Effector memory CD4-positive, alpha-beta T cell (primary cell): ENCODE data around the gene UBE2I.

Source experiments
- DNase-seq, 3 donors: peaks; one replicate each; pipeline ENCODE4 v3.0.0-alpha.2; 2020
- H3K27ac ChIP-seq: 2 replicates; pipeline ENCODE4 v1.7.0; 2013; ENCODE audit warnings: mild to moderate bottlenecking, low read length, moderate library complexity; ENCODE audit not compliant: insufficient read depth, poor library complexity, severe bottlenecking
- H3K27me3 ChIP-seq: replicated peaks from 2 replicates; pipeline ENCODE4 v1.7.0; 2013; ENCODE audit warnings: mild to moderate bottlenecking, low read length; ENCODE audit not compliant: insufficient read depth, control insufficient read depth, poor library complexity, severe bottlenecking
- H3K36me3 ChIP-seq: 2 replicates; pipeline ENCODE4 v1.7.0; 2013; ENCODE audit warnings: mild to moderate bottlenecking, low read length, moderate library complexity; ENCODE audit not compliant: control insufficient read depth, insufficient read depth
- H3K4me1 ChIP-seq: 2 replicates; pipeline ENCODE4 v1.7.0; 2013; ENCODE audit warnings: low read length, mild to moderate bottlenecking; ENCODE audit not compliant: control insufficient read depth, insufficient read depth, poor library complexity, severe bottlenecking
- H3K4me3 ChIP-seq: 2 replicates; pipeline ENCODE4 v1.7.0; 2013; ENCODE audit warnings: low read length, low read depth, mild to moderate bottlenecking; ENCODE audit not compliant: insufficient read depth, poor library complexity, severe bottlenecking
- H3K9me3 ChIP-seq: 2 replicates; pipeline ENCODE4 v1.7.0; 2013; ENCODE audit warnings: mild to moderate bottlenecking, low read length, moderate library complexity; ENCODE audit not compliant: control insufficient read depth

UBE2I gene

GRCh38 chr16:1334739-1335138 is 25.3 kb downstream of the UBE2I start:
- peaks cover 35% of the 10 kb centered on the region for H3K4me1 ChIP-seq
- no peaks in the 10 kb centered on the region for H3K9me3 ChIP-seq
- peak overlapping the region; percentile 45 for H3K4me3 ChIP-seq
- no peaks in the 10 kb centered on the region for H3K36me3 ChIP-seq
- H3K27me3 ChIP-seq = peaks cover 23% of the 10 kb centered on the region
- no peak overlapping the region for H3K27ac ChIP-seq
- DNase-seq = no peak

GRCh38 chr16:1335211-1335971 is 26.0 kb downstream of the UBE2I start:
- peaks cover 23% of the 10 kb centered on the region for H3K27me3 ChIP-seq
- no peak for DNase-seq

DNA sequence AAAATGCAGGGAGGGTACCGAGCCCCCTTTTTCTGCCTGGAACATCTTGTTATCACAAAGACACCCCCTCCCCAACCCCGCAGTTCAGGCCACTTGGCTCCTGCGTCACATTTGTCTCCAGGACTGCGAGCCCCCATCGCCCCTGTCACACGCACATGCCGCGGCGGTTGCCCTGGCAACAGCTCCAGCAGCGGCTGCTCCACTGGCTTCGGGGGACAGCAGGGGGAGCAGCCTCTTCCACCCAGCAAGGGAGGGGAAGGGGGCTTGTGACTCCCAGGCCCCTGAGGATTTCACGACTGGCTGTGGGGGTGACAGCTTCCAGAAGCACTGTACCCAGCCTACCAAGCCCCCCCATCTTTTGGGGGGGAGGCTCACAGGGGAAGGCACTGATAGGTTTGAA is 26.6 kb downstream of the UBE2I start:
- H3K4me1 ChIP-seq = peaks cover 35% of the 10 kb centered on the region
- peaks cover 23% of the 10 kb centered on the region for H3K27me3 ChIP-seq
- H3K27ac ChIP-seq = no peak overlapping the region
- no peak overlapping the region for H3K4me3 ChIP-seq
- no peaks in the 10 kb centered on the region for H3K9me3 ChIP-seq
- DNase-seq = no peak
- H3K36me3 ChIP-seq = no peaks in the 10 kb centered on the region

More at GRCh38 chr16:1335211-1335971, 26.0 kb downstream of the UBE2I start:
- H3K4me1 ChIP-seq = peaks cover 35% of the 10 kb centered on the region
- no peak overlapping the region for H3K27ac ChIP-seq
- H3K4me3 ChIP-seq = no peak overlapping the region
- H3K36me3 ChIP-seq = no peaks in the 10 kb centered on the region
- H3K9me3 ChIP-seq = no peaks in the 10 kb centered on the region

- H3K27me3 ChIP-seq = peaks cover 23% of the 10 kb centered on the region
- H3K36me3 ChIP-seq = no peaks in the 10 kb centered on the region
- no peak for DNase-seq
- H3K27ac ChIP-seq = no peak overlapping the region
- H3K9me3 ChIP-seq = no peaks in the 10 kb centered on the region
- H3K4me1 ChIP-seq = peaks cover 30% of the 10 kb centered on the region
- no peak overlapping the region for H3K4me3 ChIP-seq
Observed at GRCh38 chr16:1336619-1337018, 27.2 kb downstream of the UBE2I start.

GRCh38 chr16:1337486-1337885 is 28.1 kb downstream of the UBE2I start:
- DNase-seq = no peak
- no peak overlapping the region for H3K4me3 ChIP-seq
- H3K9me3 ChIP-seq = no peaks in the 10 kb centered on the region
- no peak overlapping the region for H3K27ac ChIP-seq
- peaks cover 21% of the 10 kb centered on the region for H3K27me3 ChIP-seq
- peaks cover 30% of the 10 kb centered on the region for H3K4me1 ChIP-seq
- H3K36me3 ChIP-seq = no peaks in the 10 kb centered on the region

DNA sequence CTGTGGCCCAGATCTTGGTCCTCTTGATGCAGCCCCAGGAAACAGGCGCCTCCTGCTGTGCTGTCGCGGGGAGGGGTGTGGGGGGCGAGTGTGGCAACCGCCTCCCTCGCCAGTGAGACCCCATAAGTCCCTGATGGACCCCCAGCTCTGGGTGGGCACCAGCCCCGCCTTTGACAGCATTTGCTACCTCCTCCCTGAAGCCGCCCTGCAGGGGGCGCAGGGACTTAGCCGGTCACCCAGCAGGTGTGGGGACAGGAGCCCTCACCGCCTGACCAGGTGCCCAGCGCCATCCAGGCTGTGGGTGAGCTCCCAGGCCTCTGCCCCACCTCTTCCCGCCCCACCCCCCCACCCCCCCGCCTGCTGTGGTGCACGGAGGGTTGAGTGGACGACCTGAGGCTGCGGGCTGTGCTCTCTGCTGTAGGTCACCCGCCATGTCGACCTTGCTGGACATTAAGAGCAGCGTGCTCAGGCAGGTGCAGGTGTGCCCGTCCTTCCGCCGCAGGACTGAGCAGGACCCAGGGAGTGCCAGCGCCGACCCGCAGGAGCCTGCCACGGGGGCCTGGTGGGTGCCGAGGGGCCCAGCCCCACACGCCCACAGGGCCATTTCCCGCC is 28.8 kb downstream of the UBE2I start:
- peaks cover 13% of the 10 kb centered on the region for H3K27me3 ChIP-seq
- no peaks in the 10 kb centered on the region for H3K36me3 ChIP-seq
- H3K9me3 ChIP-seq = no peaks in the 10 kb centered on the region
- H3K4me3 ChIP-seq = no peak overlapping the region
- peaks cover 25% of the 10 kb centered on the region for H3K4me1 ChIP-seq
- no peak overlapping the region for H3K27ac ChIP-seq
- no peak for DNase-seq

DNA sequence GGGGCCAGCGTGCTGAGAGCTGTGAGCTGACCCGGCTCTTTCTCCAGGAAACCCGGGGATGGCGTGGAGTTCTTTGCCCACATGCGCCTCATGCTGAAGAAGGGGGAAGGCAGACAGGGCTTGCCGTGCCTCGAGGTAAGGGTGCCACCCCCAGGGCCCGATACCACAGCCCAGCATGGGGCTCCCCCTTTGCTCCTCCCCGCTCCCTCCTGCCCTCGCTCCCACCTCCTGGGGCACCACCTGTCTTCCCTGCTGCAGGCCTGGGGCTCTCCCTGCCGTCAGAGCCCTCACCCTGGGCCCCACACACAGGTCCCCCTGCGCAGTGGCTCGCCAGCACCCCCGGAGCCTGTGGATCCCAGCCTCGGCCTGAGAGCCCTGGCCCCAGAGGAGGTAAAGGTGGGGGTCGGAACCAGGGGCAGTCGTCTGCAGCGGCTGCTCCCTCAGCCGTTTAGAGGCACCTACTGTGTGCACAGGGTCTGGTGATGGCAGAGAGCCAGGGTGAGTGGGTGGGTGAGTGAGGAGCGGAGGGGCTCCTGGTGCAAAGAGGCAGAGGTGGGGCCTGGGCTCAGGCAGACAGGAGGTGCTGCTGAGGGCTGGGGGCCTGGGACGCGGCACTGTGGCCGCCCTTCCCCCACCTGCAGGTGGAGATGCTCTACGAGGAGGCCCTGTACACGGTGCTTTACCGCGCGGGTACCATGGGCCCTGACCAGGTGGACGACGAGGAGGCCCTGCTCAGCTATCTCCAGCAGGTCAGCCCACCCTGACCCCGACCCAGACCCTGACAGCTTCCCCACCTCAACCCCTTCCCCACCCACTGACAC is 29.6 kb downstream of the UBE2I start:
- no peak for DNase-seq
- H3K27ac ChIP-seq = no peak overlapping the region
- H3K4me3 ChIP-seq = no peak overlapping the region
- no peaks in the 10 kb centered on the region for H3K9me3 ChIP-seq
- H3K27me3 ChIP-seq = peaks cover 6% of the 10 kb centered on the region
- no peaks in the 10 kb centered on the region for H3K36me3 ChIP-seq
- peaks cover 18% of the 10 kb centered on the region for H3K4me1 ChIP-seq

- Histone ChIP-seq H3K27ac (no peak overlapping the region), H3K27me3 (no peaks in the 10 kb centered on the region), H3K36me3 (no peaks in the 10 kb centered on the region), H3K4me3 (no peak overlapping the region), H3K9me3 (no peaks in the 10 kb centered on the region), H3K4me1 (peaks cover 12% of the 10 kb centered on the region)
- no peak for DNase-seq
Observed at GRCh38 chr16:1340730-1341494, 31.5 kb downstream of the UBE2I start.

DNA sequence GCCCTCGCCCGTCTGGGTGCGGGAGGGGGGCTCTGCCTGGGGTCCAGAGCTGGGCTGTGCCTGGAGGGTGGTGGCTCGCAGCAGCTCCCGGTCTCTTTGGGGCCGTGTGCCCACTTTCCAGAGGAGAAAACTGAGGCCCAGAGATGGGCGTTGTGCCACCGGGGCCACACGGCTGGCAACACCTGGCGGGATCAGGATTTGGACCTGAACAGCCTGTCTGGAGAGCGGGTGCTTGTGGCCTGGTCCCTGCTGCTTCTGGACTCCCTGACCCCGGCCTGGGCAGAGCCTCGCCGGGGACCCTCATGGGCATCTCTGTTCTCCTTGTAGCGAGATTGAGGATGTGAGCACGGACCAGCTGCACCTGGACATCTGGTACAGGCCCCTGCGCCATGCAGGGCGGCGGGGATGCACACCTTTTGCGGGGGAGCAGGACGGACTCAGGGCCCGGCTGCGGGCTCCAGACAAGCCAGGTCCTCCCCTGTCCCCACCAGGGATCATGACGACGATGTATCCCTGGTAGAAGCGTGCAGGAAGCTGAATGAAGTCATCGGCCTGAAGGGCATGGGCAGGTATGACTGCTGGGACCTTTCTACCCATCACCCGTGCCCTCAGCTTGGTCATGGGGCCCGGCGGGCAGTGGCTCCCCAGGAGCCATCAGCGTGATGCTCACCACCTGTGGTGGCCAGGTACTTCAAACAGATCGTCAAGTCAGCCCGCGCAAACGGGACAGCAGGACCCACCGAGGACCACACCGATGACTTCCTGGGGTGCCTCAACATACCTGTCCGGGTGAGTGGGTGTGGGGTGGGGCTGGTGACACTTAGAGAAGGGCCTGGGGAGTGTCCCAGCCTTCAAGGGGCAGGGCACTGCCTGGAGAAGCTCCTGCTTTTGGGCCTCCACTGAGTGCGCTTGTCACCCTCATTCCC is 32.3 kb downstream of the UBE2I start:
- Histone ChIP-seq H3K27ac (peak overlapping the region; percentile 26), H3K4me3 (peak overlapping the region; percentile 53)

More for the DNA sequence above, 32.3 kb downstream of the UBE2I start:
- DNase-seq = no peak
- Histone ChIP-seq H3K4me1 (peaks cover 12% of the 10 kb centered on the region), H3K36me3 (no peaks in the 10 kb centered on the region), H3K9me3 (no peaks in the 10 kb centered on the region), H3K27me3 (no peaks in the 10 kb centered on the region)
